Breast epithelium (tissue), 3 donors: ENCODE results near the gene APLP2.

Source experiments
- CTCF ChIP-seq, 3 donors: fragments of 450-650 bp; IDR thresholded peaks; one replicate each; pipeline ENCODE4 v1.5.1; 2016 to 2017; ENCODE audit warnings: antibody characterized with exemption in 3 of 3, mild to moderate bottlenecking in 3 of 3, moderate library complexity in 3 of 3
- POLR2A ChIP-seq: fragments of 450-650 bp; IDR thresholded peaks from one replicate; pipeline ENCODE4 v1.6.1; 2016; ENCODE audit warnings: antibody characterized with exemption, mild to moderate bottlenecking, moderate library complexity

GRCh38 chr11:130055617-130056016, 14.1 kb upstream of the APLP2 start:
- TF ChIP-seq POLR2A (no peak), CTCF (IDR thresholded peaks at IDR 0.05) (no peak)
